ENCODE data around the gene KLC4.
"Not testable (repeated sequence)": the region's sequence is repeated elsewhere in the genome, so short reads cannot be mapped to it uniquely, and the experiment has no call there.

KLC4 gene

DNA sequence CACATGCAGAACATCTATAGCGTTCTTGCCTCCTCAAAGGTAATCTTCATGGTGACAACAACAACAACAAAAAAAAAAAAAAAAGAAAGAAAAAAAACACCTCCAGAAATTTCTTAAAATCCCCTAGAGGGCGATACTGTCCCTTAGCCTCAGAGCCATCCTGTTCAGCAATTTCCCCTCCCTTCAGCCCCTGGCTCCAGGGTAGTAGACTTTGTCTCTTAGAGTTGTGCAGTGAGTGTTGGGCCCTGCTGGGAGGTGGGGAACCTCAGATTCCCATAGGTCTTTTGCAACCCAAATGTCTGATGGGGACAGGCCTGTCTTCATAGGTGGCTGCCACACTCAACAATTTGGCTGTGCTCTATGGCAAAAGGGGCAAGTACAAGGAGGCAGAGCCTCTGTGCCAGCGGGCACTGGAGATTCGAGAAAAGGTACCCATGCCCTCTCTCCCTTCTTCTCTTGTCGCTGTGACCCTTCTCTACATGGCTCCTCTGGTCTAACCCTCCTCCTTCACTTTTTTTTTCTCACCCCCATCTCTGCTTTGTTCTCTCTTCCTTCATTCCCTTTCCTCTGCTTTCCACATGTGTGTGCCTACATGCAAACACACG lies 10.7 kb downstream of the KLC4 start:
- no peaks in the 10 kb centered on the region for H3K9me3 ChIP-seq (ENCODE audit: control insufficient read depth in 2 of 2, low read length in 2 of 2)
- H3K4me3 ChIP-seq (ENCODE audit: low read length in 2 of 2) = no peak overlapping the region
- H3K4me1 ChIP-seq (ENCODE audit: control insufficient read depth, insufficient read depth, low read length) = no peaks in the 10 kb centered on the region
- peaks cover 25 to 41% of the 10 kb centered on the region in 2 donors for H3K36me3 ChIP-seq (ENCODE audit: control insufficient read depth in 2 of 2, insufficient read depth in 2 of 2, low read length in 2 of 2)
- H3K27ac ChIP-seq (ENCODE audit: low read length) = no peak overlapping the region
- no peak overlapping the region for H3K9ac ChIP-seq (ENCODE audit: low read length in 2 of 2)
- H3K27me3 ChIP-seq (ENCODE audit: control insufficient read depth in 1 of 2, insufficient read depth in 2 of 2, low read length in 2 of 2) = peaks cover 0 to 1% of the 10 kb centered on the region in 2 donors

GRCh38 chr6:43074847-43075669 lies 15.6 kb downstream of the KLC4 start:
- no peak overlapping the region for H3K27ac ChIP-seq (ENCODE audit: low read length)
- no peaks in the 10 kb centered on the region for H3K9me3 ChIP-seq (ENCODE audit: control insufficient read depth in 2 of 2, low read length in 2 of 2)
- H3K9ac ChIP-seq (ENCODE audit: low read length in 2 of 2) = no peak overlapping the region
- peaks cover 9 to 26% of the 10 kb centered on the region in 2 donors for H3K36me3 ChIP-seq (ENCODE audit: control insufficient read depth in 2 of 2, insufficient read depth in 2 of 2, low read length in 2 of 2)
- H3K4me1 ChIP-seq (ENCODE audit: control insufficient read depth, insufficient read depth, low read length) = peaks cover 18% of the 10 kb centered on the region
- no peak overlapping the region for H3K4me3 ChIP-seq (ENCODE audit: low read length in 2 of 2)
- H3K27me3 ChIP-seq (ENCODE audit: control insufficient read depth in 1 of 2, insufficient read depth in 2 of 2, low read length in 2 of 2) = peaks cover 12 to 26% of the 10 kb centered on the region in 2 donors

- H3K9me3 ChIP-seq (ENCODE audit: control insufficient read depth in 2 of 2, low read length in 2 of 2) = no peaks in the 10 kb centered on the region
- peak within 1 kb of the TSS; percentile 35 to 68 for H3K4me3 ChIP-seq (ENCODE audit: low read length in 2 of 2)
- H3K27ac ChIP-seq (ENCODE audit: low read length) = no peak within 1 kb of the TSS
- H3K27me3 ChIP-seq (ENCODE audit: control insufficient read depth in 1 of 2, insufficient read depth in 2 of 2, low read length in 2 of 2) = peaks cover 12 to 26% of the 10 kb centered on the region in 2 donors
- H3K4me1 ChIP-seq (ENCODE audit: control insufficient read depth, insufficient read depth, low read length) = peaks cover 18% of the 10 kb centered on the region
- H3K36me3 ChIP-seq (ENCODE audit: control insufficient read depth in 2 of 2, insufficient read depth in 2 of 2, low read length in 2 of 2) = peaks cover 9 to 21% of the 10 kb centered on the region in 2 donors
- H3K9ac ChIP-seq (ENCODE audit: low read length in 2 of 2) = no peak within 1 kb of the TSS
Observed at GRCh38 chr6:43075670-43076463, 16.4 kb downstream of the KLC4 start, which contains the start of gene PTK7. PTK7 (plus strand) TSS chr6:43076314; CDS start chr6:43076489, 175 bp downstream.

DNA sequence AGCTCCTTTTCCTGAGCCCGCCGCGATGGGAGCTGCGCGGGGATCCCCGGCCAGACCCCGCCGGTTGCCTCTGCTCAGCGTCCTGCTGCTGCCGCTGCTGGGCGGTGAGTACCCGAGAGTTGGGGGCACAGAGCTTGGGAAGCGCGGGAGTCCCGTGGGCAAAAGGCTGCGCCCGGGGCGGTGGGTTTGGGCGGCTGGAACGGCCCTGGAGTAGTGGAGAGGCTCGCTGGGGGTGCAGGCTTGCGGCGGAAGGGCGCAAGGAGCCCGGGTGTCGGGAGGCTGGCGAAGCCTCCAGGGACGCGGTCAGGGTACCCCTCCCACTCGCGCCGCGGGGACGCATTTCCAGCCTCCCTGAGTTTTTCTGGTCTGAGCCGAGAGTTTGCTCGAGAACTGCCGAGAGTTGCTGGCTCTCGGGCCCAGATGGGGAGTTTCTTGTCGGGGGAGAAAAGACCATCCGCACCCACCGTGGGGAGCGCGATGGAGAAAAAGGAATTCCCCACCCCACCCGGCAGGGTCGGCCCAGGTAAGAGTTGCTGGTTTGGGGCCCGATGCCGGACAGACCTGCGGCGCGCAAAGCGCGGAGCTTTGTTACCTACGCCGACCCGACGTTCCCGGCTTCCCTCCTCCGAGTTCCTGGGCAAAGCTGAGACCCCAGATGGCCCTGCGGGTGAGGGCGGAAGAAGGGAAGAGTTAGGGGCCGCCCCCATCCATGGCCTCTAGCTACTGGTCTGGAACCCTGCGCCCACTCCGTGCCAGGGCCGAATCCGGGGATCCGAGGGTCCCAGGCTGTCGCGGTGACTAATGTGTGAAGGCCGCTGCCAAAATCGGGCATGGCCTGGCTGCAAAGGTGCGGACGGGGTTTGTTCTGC lies 17.3 kb downstream of the KLC4 start:
- H3K4me1 ChIP-seq (ENCODE audit: control insufficient read depth, insufficient read depth, low read length) = peaks cover 18% of the 10 kb centered on the region
- H3K27me3 ChIP-seq (ENCODE audit: control insufficient read depth in 1 of 2, insufficient read depth in 2 of 2, low read length in 2 of 2) = peaks cover 12 to 26% of the 10 kb centered on the region in 2 donors
- H3K9me3 ChIP-seq (ENCODE audit: control insufficient read depth in 2 of 2, low read length in 2 of 2) = no peaks in the 10 kb centered on the region
- no peak overlapping the region for H3K9ac ChIP-seq (ENCODE audit: low read length in 2 of 2)
- H3K27ac ChIP-seq (ENCODE audit: low read length) = no peak overlapping the region
- H3K4me3 ChIP-seq (ENCODE audit: low read length in 2 of 2) = peak overlapping the region; percentile 35 to 68
- H3K36me3 ChIP-seq (ENCODE audit: control insufficient read depth in 2 of 2, insufficient read depth in 2 of 2, low read length in 2 of 2) = peaks cover 3 to 17% of the 10 kb centered on the region in 2 donors

- Histone ChIP-seq H3K9me3 (ENCODE audit: control insufficient read depth in 2 of 2, low read length in 2 of 2) (no peaks in the 10 kb centered on the region), H3K4me1 (ENCODE audit: control insufficient read depth, insufficient read depth, low read length) (peaks cover 18% of the 10 kb centered on the region), H3K36me3 (ENCODE audit: control insufficient read depth in 2 of 2, insufficient read depth in 2 of 2, low read length in 2 of 2) (peaks cover 0 to 13% of the 10 kb centered on the region in 2 donors), H3K27ac (ENCODE audit: low read length) (no peak overlapping the region), H3K4me3 (ENCODE audit: low read length in 2 of 2) (peak overlapping the region; percentile 35 to 68), H3K9ac (ENCODE audit: low read length in 2 of 2) (no peak overlapping the region), H3K27me3 (ENCODE audit: control insufficient read depth in 1 of 2, insufficient read depth in 2 of 2, low read length in 2 of 2) (peaks cover 12 to 26% of the 10 kb centered on the region in 2 donors)
Observed at GRCh38 chr6:43077333-43077809, 17.9 kb downstream of the KLC4 start.

GRCh38 chr6:43077981-43078511 lies 18.6 kb downstream of the KLC4 start:
- peaks cover 12 to 26% of the 10 kb centered on the region in 2 donors for H3K27me3 ChIP-seq (ENCODE audit: control insufficient read depth in 1 of 2, insufficient read depth in 2 of 2, low read length in 2 of 2)
- no peak overlapping the region for H3K9ac ChIP-seq (ENCODE audit: low read length in 2 of 2)
- H3K36me3 ChIP-seq (ENCODE audit: control insufficient read depth in 2 of 2, insufficient read depth in 2 of 2, low read length in 2 of 2) = peaks cover 0 to 8% of the 10 kb centered on the region in 2 donors
- peaks cover 18% of the 10 kb centered on the region for H3K4me1 ChIP-seq (ENCODE audit: control insufficient read depth, insufficient read depth, low read length)
- no peak overlapping the region for H3K27ac ChIP-seq (ENCODE audit: low read length)
- H3K9me3 ChIP-seq (ENCODE audit: control insufficient read depth in 2 of 2, low read length in 2 of 2) = no peaks in the 10 kb centered on the region
- no peak overlapping the region for H3K4me3 ChIP-seq (ENCODE audit: low read length in 2 of 2)

GRCh38 chr6:43078691-43079090 lies 19.3 kb downstream of the KLC4 start:
- Histone ChIP-seq H3K4me1 (ENCODE audit: control insufficient read depth, insufficient read depth, low read length) (peaks cover 22% of the 10 kb centered on the region), H3K36me3 (ENCODE audit: control insufficient read depth in 2 of 2, insufficient read depth in 2 of 2, low read length in 2 of 2) (peaks cover 0 to 6% of the 10 kb centered on the region in 2 donors), H3K27me3 (ENCODE audit: control insufficient read depth in 1 of 2, insufficient read depth in 2 of 2, low read length in 2 of 2) (peaks cover 12 to 26% of the 10 kb centered on the region in 2 donors), H3K27ac (ENCODE audit: low read length) (no peak overlapping the region), H3K9ac (ENCODE audit: low read length in 2 of 2) (no peak overlapping the region), H3K4me3 (ENCODE audit: low read length in 2 of 2) (no peak overlapping the region), H3K9me3 (ENCODE audit: control insufficient read depth in 2 of 2, low read length in 2 of 2) (no peaks in the 10 kb centered on the region)

- H3K27me3 ChIP-seq (ENCODE audit: control insufficient read depth in 1 of 2, insufficient read depth in 2 of 2, low read length in 2 of 2) = peaks cover 10 to 21% of the 10 kb centered on the region in 2 donors
- H3K4me3 ChIP-seq (ENCODE audit: low read length in 2 of 2) = no peak overlapping the region
- no peak overlapping the region for H3K9ac ChIP-seq (ENCODE audit: low read length in 2 of 2)
- no peak overlapping the region for H3K27ac ChIP-seq (ENCODE audit: low read length)
- peaks cover 17% of the 10 kb centered on the region for H3K4me1 ChIP-seq (ENCODE audit: control insufficient read depth, insufficient read depth, low read length)
- H3K36me3 ChIP-seq (ENCODE audit: control insufficient read depth in 2 of 2, insufficient read depth in 2 of 2, low read length in 2 of 2) = no peaks in the 10 kb centered on the region
- no peaks in the 10 kb centered on the region for H3K9me3 ChIP-seq (ENCODE audit: control insufficient read depth in 2 of 2, low read length in 2 of 2)
Observed at GRCh38 chr6:43081043-43081442, 21.6 kb downstream of the KLC4 start.

GRCh38 chr6:43081922-43082321 lies 22.5 kb downstream of the KLC4 start:
- H3K9ac ChIP-seq (ENCODE audit: low read length in 2 of 2); H3K4me1 ChIP-seq (ENCODE audit: control insufficient read depth, insufficient read depth, low read length); H3K4me3 ChIP-seq (ENCODE audit: low read length in 2 of 2); H3K36me3 ChIP-seq (ENCODE audit: control insufficient read depth in 2 of 2, insufficient read depth in 2 of 2, low read length in 2 of 2); H3K9me3 ChIP-seq (ENCODE audit: control insufficient read depth in 2 of 2, low read length in 2 of 2); H3K27ac ChIP-seq (ENCODE audit: low read length): not testable (repeated sequence)
- H3K27me3 ChIP-seq (ENCODE audit: control insufficient read depth in 1 of 2, insufficient read depth in 2 of 2, low read length in 2 of 2) = peaks cover 6 to 14% of the 10 kb centered on the region in 2 donors
